Activated CD4-positive, CD25-positive, alpha-beta regulatory T cell (primary cell): Measurements from ENCODE around the gene LSAMP.

Source experiments
- DNase-seq, 4 experiments: peaks; one replicate each; lab custom pipeline; 2025; lab: John Stamatoyannopoulos, UW

Gene LSAMP

DNA sequence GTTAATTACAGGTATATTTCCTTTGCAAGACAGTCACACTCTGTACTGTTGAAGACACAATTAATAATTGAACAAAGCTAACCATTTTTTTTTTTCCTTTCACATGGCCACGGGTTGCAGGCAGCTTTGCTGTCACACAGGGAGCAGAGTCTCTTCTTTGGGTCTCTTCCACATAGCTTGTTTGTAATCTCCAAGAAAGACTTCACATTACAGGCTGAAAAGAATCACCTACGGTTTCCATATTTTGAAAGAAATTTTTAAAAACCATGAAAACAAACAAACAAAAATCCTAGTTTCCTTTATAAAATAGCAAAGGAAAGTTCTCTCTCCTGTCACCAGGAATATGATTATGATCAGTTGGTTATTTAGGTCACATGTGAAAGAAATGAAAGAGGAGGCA lies 429.4 kb downstream of the LSAMP start:
- no peak for DNase-seq

- no peak for DNase-seq
These were observed 438.3 kb downstream of the LSAMP start for GRCh38 chr3:116007000-116007399.

DNA sequence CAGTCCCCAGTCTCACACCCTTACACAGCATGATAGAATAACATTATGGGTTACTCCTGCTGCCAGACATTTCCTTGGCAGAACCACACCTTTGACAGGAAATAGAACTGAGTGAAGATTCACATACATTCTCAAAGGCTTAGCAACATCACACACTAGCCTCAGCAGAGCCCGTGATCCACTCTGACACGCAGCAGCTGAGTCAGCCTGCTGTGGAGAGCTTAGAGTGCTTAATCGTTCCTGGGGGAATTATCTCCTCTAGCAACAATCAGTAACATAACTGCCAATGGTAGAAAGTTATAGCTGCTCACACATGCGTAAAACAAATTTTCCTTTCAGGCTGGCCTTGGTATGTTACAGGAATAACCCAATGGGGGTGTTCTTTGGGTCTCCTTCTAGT lies 439.9 kb downstream of the LSAMP start:
- no peak for DNase-seq

DNA sequence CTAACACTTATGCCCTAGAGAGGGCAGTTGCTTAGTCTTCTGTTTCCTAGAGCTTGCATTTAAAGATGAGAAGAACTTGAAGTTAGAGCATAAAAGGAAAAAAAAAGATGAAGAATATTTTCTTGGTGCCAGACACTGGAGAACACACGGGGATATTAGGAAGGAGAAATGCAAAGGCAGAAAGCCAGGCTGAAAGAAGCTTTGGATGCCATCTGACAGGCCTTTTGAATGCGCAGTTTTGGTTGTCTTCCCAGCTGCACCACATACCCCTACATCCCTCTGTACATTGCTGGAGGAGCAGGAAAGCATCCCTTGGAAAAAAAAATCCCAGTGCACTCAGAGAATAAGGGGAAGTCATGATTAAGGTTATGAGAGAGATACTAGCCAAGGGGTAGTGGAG lies 443.1 kb downstream of the LSAMP start:
- no peak for DNase-seq

DNA sequence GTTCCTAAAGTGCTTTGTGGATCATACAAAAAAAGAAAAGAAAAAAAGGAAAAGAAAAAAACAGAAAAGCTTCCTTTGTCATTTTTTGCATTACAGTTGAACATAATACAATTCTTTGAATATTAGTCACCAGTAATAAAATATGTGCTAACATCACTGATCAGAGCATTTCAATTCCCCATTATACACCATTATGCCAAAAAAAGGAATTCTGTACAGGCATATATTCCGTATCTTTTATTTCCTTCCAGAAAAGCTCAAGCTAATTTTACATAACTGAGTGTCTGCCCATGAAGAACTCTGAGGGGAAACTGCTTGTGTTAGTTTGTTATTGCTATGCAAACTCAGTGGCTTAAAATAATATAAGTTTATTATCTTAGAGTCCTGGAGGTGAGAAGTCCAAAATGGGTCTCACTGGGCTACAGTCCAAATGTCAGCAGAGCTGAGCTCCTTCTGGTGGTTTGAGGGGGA lies 444.1 kb downstream of the LSAMP start:
- no peak for DNase-seq

GRCh38 chr3:116000311-116000710 lies 445.0 kb downstream of the LSAMP start:
- DNase-seq = no peak

GRCh38 chr3:115999613-116000012 lies 445.7 kb downstream of the LSAMP start:
- no peak for DNase-seq

DNA sequence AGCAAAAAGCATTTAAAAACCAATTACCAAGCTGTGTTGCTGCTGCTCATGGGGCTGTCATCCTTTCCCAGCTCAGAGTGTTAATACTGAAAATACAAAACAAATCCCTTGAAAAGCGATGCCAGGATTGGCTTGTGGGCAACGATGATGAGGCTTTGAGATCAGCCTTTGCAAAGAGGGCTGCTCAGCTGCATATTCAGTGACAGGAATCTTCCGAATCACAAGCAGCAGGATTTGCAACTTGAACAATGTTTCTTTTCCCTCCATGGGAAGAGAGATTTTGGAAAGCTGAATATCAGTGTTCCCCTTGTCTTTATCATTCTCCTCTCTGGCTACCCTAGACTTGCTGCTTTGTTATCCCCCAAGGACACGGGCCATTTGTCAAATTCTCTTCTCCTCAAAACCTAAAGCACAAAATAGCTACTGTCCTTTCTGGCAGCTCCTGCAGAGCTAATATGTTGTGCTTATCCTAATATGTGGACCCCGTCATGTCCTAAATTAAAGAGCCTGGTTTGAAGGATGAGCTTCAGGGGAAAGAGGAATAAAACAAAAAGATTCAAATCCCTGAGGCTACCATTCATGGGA lies 446.2 kb downstream of the LSAMP start:
- DNase-seq = no peak

DNA sequence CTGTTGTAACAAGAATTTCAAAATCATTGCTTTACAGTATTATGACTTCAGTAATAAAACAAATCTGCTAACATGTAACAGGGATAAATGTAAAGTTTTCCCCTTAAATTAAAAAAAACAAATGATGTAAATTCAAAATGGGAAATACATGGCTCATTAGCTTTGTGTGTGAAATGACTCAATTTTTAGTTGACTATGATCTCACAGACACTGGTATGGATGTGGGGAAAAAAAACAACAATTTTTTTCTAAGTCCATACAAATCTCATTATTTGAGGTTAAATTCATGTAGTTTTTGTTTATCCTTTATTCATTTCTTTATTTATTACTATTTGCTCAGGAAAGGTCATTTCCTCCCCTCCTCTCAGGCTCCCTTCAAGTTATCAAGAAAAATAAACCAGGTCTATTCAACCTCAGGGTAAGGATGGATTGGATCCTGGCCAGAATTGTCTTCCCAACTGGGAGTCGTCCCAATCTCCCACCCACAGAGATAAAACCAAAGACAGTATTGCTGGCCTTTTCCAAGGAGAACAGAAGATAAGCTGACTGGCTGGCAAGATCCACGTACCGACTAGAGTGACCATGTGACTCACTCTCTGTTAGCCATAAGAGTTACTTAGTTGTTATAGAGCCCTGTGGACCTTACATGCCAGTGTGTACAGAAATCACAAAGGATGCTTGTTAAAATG lies 448.7 kb downstream of the LSAMP start:
- DNase-seq = no peak

GRCh38 chr3:115990669-115991068 lies 454.6 kb downstream of the LSAMP start:
- no peak for DNase-seq

DNA sequence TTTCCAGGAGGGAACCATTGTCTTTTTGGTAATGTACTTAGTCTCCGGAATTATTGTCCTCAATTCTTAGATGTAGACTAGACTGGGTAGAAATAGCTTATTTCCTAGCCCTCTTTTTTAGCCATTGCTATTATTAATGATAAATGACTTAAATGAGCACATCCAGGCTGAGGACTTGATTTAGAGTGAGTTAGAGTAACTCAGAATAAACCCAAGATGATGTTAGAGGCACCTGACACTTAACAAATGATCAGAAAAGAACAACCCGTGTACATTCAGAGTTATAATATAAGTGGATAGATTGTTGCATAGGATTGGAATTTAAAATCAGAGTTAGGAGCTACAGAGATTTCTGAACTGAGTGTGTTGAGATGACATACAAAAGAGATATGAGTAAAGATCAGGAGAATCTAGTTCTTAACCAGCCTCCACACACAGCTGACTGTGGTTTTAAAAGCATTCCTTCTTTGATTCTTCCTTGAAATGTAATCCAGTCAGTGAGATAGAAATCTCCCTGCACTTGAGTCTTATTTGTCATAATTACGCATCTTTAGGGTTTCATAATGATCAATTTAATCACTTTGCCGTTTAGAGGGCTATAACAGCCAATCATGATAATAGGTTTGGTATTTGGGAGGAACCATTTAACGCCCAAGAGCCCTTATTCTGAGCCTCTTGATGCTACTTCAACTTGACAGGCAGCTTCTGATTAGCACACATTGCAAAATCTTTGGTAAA lies 455.4 kb downstream of the LSAMP start:
- DNase-seq = no peak

- no peak for DNase-seq
These were observed 458.6 kb downstream of the LSAMP start for GRCh38 chr3:115986555-115987207.

GRCh38 chr3:115982629-115983028 lies 462.7 kb downstream of the LSAMP start:
- DNase-seq = no peak

DNA sequence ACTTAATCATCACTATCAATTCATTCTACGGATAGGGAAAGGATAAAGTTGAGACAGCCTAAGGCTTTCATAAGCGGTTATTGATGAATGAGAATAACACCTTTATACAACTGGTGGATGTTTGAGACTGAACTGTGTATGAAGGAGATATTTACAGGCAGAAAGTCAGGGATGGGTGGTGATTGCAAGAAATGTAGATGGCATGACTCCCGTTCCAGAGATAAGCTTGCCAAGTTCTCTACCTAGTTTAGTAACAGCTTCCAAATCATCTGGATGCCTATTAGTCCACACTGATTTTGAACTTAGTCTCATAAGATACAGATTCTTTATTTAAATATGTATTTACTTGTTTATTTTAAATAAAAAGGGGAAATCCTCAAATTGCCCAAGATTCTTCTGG lies 463.2 kb downstream of the LSAMP start:
- DNase-seq = no peak

- DNase-seq = no peak
These were observed 464.6 kb downstream of the LSAMP start for GRCh38 chr3:115980709-115981108.

GRCh38 chr3:115977866-115978265 lies 467.4 kb downstream of the LSAMP start:
- no peak for DNase-seq

DNA sequence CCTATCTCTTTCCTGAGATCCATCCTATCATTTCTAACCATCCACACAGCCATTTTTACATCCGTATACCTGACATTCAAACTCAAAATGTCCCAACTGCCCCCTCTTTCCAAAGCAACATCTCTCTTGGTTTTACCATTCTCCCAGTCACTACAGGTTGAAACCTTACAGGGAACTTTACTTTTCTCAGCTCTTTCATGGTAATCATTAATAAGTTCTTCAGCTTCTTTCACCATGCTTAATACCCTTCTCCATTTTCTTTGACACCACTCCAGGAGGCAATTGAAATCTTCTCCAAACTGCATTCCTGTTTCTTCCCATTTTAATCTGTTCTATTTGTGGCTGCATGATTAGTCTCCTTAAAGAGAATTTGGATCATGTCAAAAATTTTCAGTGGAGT lies 469.5 kb downstream of the LSAMP start:
- no peak for DNase-seq

GRCh38 chr3:115975353-115975752 lies 469.9 kb downstream of the LSAMP start:
- no peak for DNase-seq

DNA sequence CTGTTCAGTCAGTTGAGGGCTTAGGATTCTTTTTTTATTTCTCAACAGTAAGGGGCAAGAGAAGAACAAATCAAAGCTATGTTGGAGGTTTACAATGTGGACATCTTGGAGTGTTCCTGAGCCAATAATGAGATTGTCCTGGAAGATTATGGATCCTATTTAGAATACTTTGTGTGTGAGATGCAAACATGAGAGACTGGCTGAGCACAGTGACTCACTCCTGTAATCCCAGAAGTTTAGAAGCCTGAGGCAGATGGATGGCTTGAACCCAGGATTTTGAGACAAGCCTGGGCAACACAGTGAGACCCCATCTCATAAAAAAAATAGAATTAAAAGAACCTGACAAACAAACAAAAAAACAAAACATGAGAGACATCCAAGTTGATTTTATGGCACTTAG lies 470.3 kb downstream of the LSAMP start:
- no peak for DNase-seq

- no peak for DNase-seq
These were observed 476.4 kb downstream of the LSAMP start for GRCh38 chr3:115968871-115969270.

DNA sequence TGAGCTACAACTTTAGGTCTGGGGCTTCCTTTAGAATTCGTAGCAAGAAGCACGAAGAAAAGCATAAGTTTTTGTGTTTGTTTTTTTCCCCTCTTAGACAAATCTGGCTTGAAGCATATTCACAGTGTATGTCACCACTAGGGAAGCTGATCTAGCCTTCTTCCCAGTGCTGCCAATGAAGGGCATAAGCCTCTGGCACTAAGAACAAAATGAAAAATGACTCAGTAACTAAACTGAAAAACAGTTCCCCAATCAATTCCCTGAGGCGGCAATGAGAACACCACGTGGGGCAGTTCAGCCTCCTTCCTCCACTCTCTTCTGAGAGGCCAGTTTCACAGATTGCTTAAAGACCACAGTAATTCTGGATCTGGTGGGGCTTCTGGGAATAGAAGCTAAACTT lies 483.9 kb downstream of the LSAMP start:
- no peak for DNase-seq

DNA sequence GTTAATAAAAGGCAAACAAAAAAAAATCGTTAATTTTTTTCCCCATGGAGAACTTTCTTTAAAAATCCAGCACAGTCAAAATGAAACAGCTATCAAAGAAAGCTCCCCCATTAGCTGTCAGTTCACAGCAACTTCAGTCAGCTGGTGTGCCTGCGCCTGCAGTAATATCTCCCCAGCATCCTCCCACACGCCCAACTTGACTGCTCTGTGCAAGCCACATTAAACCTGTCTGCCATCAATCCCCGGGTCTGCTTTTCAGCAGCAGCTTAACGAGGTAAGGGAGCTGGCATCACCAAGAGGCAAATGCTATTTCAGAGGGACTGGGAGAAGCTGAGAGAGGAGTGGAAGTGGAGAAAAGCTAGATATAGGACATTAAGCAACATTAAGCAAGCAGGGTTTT lies 484.5 kb downstream of the LSAMP start:
- DNase-seq = no peak

- no peak for DNase-seq
These were observed 486.8 kb downstream of the LSAMP start for GRCh38 chr3:115958526-115958925.
